ENCODE data around the gene CCND1. TPM values are rescaled to one million over a fixed set of nuclear protein-coding genes. Genes with fewer than 3 reads are reported as not detected.

The CCND1 gene
- total RNA-seq, 1 experiment from 2014 or later, result 392 TPM

DNA sequence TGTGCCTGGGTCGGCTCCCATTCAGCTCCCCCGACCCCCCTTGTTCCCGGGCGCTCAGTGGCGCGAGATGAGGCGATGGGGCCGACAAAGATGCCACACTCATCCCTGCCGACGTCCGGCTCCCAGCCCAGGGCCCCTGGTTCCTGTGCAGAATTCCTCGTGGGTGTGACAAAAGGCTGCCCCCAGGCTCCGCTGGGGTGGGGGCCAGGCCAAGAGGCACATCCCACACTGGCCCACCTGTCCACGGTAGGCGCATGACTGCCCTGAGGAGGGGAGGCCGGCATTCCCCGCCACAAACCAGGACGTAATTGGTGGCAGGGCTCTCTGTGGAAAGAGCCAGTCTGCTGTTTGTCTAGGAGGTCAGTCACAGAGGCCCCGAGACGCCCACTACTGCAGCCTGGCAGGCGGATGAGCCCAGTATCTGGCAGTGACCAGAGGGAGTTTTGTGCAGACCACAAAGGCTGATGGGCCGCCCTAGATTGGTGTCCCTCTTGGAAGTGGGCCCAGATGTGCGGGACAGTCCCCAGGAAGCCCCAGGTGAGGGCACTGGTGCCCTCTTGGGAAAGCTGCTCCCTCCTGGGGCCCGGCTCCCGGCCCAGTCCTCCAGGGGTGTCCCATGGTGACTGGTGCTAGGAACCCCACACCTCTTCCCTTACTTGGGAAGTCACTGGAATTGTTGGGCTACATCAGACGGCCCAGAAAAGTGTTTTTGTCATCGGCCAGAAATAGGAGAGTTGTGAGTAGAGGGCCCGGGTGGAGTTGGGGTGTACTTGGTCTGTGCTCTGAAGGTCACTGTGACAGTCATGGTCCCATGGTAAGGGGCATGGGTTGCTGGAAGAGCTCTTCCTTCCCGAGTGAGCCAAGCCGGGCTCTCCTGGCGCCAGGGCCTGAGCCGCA, 5.8 kb downstream of the CCND1 start:
- no TSS peak for BruUV-seq (replicated peaks)
- Mint-ChIP-seq H3K9me3 (ENCODE audit: low read depth, unreplicated experiment) (no peaks in the 10 kb centered on the region), H3K27ac (ENCODE audit: unreplicated experiment) (peak overlapping the region; percentile 63), H3K4me1 (ENCODE audit: low read depth, unreplicated experiment) (peaks cover 8% of the 10 kb centered on the region), H3K36me3 (ENCODE audit: insufficient read depth, unreplicated experiment) (peaks cover 98% of the 10 kb centered on the region), H3K4me3 (ENCODE audit: low read depth, unreplicated experiment) (no peak overlapping the region), H3K27me3 (ENCODE audit: unreplicated experiment) (no peaks in the 10 kb centered on the region)
- intact Hi-C loops (cut with micrococcal nuclease; ENCODE audit: unreplicated experiment), result no loop called here
- no peak for DNase-seq
- TF ChIP-seq, protein P1, sequence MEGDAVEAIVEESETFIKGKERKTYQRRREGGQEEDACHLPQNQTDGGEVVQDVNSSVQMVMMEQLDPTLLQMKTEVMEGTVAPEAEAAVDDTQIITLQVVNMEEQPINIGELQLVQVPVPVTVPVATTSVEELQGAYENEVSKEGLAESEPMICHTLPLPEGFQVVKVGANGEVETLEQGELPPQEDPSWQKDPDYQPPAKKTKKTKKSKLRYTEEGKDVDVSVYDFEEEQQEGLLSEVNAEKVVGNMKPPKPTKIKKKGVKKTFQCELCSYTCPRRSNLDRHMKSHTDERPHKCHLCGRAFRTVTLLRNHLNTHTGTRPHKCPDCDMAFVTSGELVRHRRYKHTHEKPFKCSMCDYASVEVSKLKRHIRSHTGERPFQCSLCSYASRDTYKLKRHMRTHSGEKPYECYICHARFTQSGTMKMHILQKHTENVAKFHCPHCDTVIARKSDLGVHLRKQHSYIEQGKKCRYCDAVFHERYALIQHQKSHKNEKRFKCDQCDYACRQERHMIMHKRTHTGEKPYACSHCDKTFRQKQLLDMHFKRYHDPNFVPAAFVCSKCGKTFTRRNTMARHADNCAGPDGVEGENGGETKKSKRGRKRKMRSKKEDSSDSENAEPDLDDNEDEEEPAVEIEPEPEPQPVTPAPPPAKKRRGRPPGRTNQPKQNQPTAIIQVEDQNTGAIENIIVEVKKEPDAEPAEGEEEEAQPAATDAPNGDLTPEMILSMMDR (IDR thresholded peaks at IDR 0.05; ENCODE audit: unreplicated experiment), result no peak
- CTCF ChIA-PET, result no interaction called here

DNA sequence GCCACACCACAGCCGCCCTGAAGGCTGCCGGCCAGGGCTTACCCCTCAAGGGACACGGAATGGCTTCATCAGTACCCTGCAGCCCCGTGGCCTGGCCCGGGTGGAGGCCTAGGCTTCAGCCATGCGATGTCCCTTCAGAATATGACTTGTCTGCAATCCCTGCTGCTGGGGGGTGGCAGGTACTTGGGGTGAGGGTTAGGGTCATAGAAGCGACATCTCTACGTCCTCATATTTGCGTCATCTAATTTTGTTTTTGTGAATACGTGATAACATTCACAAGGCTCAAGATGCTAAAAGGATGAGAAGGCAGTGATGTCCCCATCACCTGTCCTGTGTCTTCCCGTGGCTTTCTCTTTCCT, 6.4 kb downstream of the CCND1 start:
- H3K27ac Mint-ChIP-seq (ENCODE audit: unreplicated experiment), result peak overlapping the region; percentile 63
- no TSS peak for BruUV-seq (replicated peaks)
- intact Hi-C loops (cut with micrococcal nuclease; ENCODE audit: unreplicated experiment), result no loop called here
- TF ChIP-seq, protein P1 (IDR thresholded peaks at IDR 0.05; ENCODE audit: unreplicated experiment), result no peak
- H3K9me3 Mint-ChIP-seq (ENCODE audit: low read depth, unreplicated experiment), result no peaks in the 10 kb centered on the region
- no peak overlapping the region for H3K4me3 Mint-ChIP-seq (ENCODE audit: low read depth, unreplicated experiment)
- H3K27me3 Mint-ChIP-seq (ENCODE audit: unreplicated experiment), result no peaks in the 10 kb centered on the region
- no peak for DNase-seq
- CTCF ChIA-PET, result no interaction called here
- H3K36me3 Mint-ChIP-seq (ENCODE audit: insufficient read depth, unreplicated experiment), result peaks cover 98% of the 10 kb centered on the region
- H3K4me1 Mint-ChIP-seq (ENCODE audit: low read depth, unreplicated experiment), result peaks cover 8% of the 10 kb centered on the region

DNA sequence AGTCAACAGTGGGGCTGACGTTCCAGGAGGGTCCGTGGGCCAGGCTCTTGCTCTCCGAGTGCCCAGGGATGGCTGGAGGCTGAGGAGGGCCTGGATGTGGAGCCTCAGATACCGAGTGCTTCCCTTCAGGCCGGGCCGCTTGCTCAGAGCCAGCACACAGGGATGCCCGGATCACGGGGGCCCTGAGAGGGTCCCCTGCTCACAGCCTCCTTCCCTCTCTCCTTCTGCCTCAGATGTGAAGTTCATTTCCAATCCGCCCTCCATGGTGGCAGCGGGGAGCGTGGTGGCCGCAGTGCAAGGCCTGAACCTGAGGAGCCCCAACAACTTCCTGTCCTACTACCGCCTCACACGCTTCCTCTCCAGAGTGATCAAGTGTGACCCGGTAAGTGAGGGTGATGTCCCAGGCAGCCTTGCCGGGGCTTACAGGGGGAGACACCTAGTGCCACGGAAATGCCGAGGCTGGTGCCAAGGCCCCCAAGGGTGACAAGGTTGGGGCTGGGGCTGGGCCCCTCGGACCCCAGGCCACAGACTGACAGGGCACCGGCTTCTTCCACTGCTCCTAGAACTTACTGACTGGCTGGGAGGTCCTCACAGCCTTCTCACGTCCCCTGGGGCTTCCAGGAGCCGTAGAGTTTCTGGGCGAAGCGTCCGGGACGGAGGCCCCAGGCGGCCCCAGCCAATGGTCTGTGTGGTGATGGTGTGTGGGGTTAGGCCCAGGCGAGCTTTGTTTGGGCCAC, 7.0 kb downstream of the CCND1 start:
- no TSS peak for BruUV-seq (replicated peaks)
- Mint-ChIP-seq H3K4me1 (ENCODE audit: low read depth, unreplicated experiment) (peaks cover 8% of the 10 kb centered on the region), H3K36me3 (ENCODE audit: insufficient read depth, unreplicated experiment) (peaks cover 100% of the 10 kb centered on the region), H3K27ac (ENCODE audit: unreplicated experiment) (peak overlapping the region; percentile 63), H3K27me3 (ENCODE audit: unreplicated experiment) (no peaks in the 10 kb centered on the region), H3K4me3 (ENCODE audit: low read depth, unreplicated experiment) (no peak overlapping the region), H3K9me3 (ENCODE audit: low read depth, unreplicated experiment) (no peaks in the 10 kb centered on the region)
- no peak for DNase-seq
- CTCF ChIA-PET, result no interaction called here
- intact Hi-C loops (cut with micrococcal nuclease; ENCODE audit: unreplicated experiment), result no loop called here
- TF ChIP-seq, protein P1 (IDR thresholded peaks at IDR 0.05; ENCODE audit: unreplicated experiment), result no peak

DNA sequence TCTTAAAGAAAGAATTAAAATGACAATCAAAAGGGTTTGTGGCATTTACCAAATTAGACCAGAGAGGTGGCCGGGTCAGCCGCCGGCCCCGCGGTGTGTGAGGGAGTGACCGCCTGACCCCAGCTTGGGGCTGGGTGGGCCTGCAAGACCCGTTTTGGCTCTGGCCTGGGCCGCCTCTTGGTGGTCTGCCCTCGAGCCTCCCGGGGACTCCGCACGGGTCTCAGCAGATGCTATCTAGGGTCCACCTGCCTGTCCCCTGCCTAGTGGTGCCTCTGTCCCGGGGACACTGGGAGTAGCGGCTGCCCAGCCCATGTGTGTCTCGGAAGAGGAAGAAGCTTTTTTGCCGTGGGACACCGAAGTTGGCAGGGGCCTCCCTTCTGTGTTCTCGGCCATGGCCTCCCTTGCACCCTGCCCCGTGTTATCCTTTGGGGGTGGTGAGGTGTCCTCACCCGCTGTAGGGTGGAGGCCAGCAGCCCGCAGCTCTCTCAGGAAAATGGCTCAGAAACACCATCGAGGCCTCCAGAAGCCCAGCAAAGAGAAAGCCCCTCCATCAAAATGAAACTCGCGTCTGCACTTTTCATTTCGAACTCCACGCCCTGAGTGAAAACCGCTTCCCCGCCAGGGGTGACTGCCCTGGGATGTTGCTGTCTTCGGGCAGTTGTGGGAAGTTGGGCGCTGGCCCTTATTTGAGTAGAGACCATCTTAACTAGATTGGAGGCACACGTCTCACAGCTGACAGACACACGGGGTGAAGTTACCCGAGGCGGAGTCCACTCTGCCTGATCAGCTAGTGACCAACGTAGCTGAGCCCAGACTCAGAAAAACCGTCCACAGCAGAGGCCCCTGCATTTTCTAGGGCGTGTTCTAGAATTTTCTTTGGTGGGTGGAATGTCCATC, 8.0 kb downstream of the CCND1 start:
- DNase-seq, result no peak
- no peaks in the 10 kb centered on the region for H3K9me3 Mint-ChIP-seq (ENCODE audit: low read depth, unreplicated experiment)
- no peak overlapping the region for H3K4me3 Mint-ChIP-seq (ENCODE audit: low read depth, unreplicated experiment)
- CTCF ChIA-PET, result no interaction called here
- intact Hi-C loops (cut with micrococcal nuclease; ENCODE audit: unreplicated experiment), result no loop called here
- peaks cover 100% of the 10 kb centered on the region for H3K36me3 Mint-ChIP-seq (ENCODE audit: insufficient read depth, unreplicated experiment)
- no peaks in the 10 kb centered on the region for H3K27me3 Mint-ChIP-seq (ENCODE audit: unreplicated experiment)
- H3K4me1 Mint-ChIP-seq (ENCODE audit: low read depth, unreplicated experiment), result peaks cover 5% of the 10 kb centered on the region
- TF ChIP-seq, protein P1 (IDR thresholded peaks at IDR 0.05; ENCODE audit: unreplicated experiment), result no peak
- no TSS peak for BruUV-seq (replicated peaks)
- H3K27ac Mint-ChIP-seq (ENCODE audit: unreplicated experiment), result no peak overlapping the region

Measured in Calu3 (cell line).